Measurements from ENCODE around the gene ECSCR. TPM values are rescaled to one million over a fixed set of nuclear protein-coding genes. Genes with fewer than 3 reads are reported as not detected.
A peak's percentile ranks its signal among the peaks of the same experiment; 100 is the strongest.

ECSCR gene
- total and polyA plus RNA-seq, 5 donors from 2014 or later, result 0.23 to 1.6 (median 0.78) TPM; not detected in 1

GRCh38 chr5:139422307-139422893, 40.1 kb downstream of the ECSCR start:
- no peak overlapping the region for H3K27ac ChIP-seq (ENCODE audit: insufficient read depth, low read length, poor library complexity, severe bottlenecking)
- no peaks in the 10 kb centered on the region for H3K9me3 Mint-ChIP-seq
- no peaks in the 10 kb centered on the region for H3K27me3 ChIP-seq (ENCODE audit: control insufficient read depth, insufficient read depth, low read length)
- H3K36me3 Mint-ChIP-seq, result peaks cover 27% of the 10 kb centered on the region
- ATAC-seq (ENCODE audit: low read depth in 2 of 2) (peak; percentile 90 to 95), DNase-seq (peak; percentile 46 to 89 (median 83))
- H3K36me3 ChIP-seq (ENCODE audit: control insufficient read depth, insufficient read depth, low read length), result peaks cover 16% of the 10 kb centered on the region
- no peak overlapping the region for H3K4me3 ChIP-seq (ENCODE audit: low read depth, low read length)
- H3K9me3 ChIP-seq (ENCODE audit: control insufficient read depth in 2 of 2, low read length in 2 of 2), result no peaks in the 10 kb centered on the region
- H3K27me3 Mint-ChIP-seq, result no peaks in the 10 kb centered on the region
- H3K4me3 Mint-ChIP-seq, result no peak overlapping the region
- no peaks in the 10 kb centered on the region for H3K4me1 ChIP-seq (ENCODE audit: control insufficient read depth, insufficient read depth, low read length, poor library complexity, severe bottlenecking)
- peaks cover 6 to 14% (median 9%) of the 10 kb centered on the region in 4 donors for H3K4me1 Mint-ChIP-seq
- H3K27ac Mint-ChIP-seq, result peak overlapping the region; percentile 18 to 87 (median 63)

GRCh38 chr5:139419226-139420192, 43.0 kb downstream of the ECSCR start:
- Mint-ChIP-seq H3K27ac (peak overlapping the region in 1 of 3 donors; percentile 38), H3K4me3 (no peak overlapping the region), H3K4me1 (peaks cover 13 to 33% (median 28%) of the 10 kb centered on the region in 4 donors), H3K27me3 (no peaks in the 10 kb centered on the region), H3K9me3 (no peaks in the 10 kb centered on the region), H3K36me3 (peaks cover 27% of the 10 kb centered on the region)
- Histone ChIP-seq H3K36me3 (ENCODE audit: control insufficient read depth, insufficient read depth, low read length) (peaks cover 15% of the 10 kb centered on the region), H3K4me3 (ENCODE audit: low read depth, low read length) (no peak overlapping the region), H3K27ac (ENCODE audit: insufficient read depth, low read length, poor library complexity, severe bottlenecking) (no peak overlapping the region), H3K27me3 (ENCODE audit: control insufficient read depth, insufficient read depth, low read length) (no peaks in the 10 kb centered on the region), H3K4me1 (ENCODE audit: control insufficient read depth, insufficient read depth, low read length, poor library complexity, severe bottlenecking) (peaks cover 20% of the 10 kb centered on the region), H3K9me3 (ENCODE audit: control insufficient read depth in 2 of 2, low read length in 2 of 2) (no peaks in the 10 kb centered on the region)
- DNase-seq, result no peak
- no peak for ATAC-seq (ENCODE audit: low read depth in 2 of 2)

- Mint-ChIP-seq H3K9me3 (no peaks in the 10 kb centered on the region), H3K4me3 (no peak overlapping the region), H3K27ac (no peak overlapping the region), H3K36me3 (peaks cover 24% of the 10 kb centered on the region), H3K27me3 (no peaks in the 10 kb centered on the region), H3K4me1 (peaks cover 18 to 38% (median 33%) of the 10 kb centered on the region in 4 donors)
- Histone ChIP-seq H3K4me3 (ENCODE audit: low read depth, low read length) (no peak overlapping the region), H3K9me3 (ENCODE audit: control insufficient read depth in 2 of 2, low read length in 2 of 2) (no peaks in the 10 kb centered on the region), H3K36me3 (ENCODE audit: control insufficient read depth, insufficient read depth, low read length) (peaks cover 8% of the 10 kb centered on the region), H3K4me1 (ENCODE audit: control insufficient read depth, insufficient read depth, low read length, poor library complexity, severe bottlenecking) (peaks cover 27% of the 10 kb centered on the region), H3K27ac (ENCODE audit: insufficient read depth, low read length, poor library complexity, severe bottlenecking) (no peak overlapping the region), H3K27me3 (ENCODE audit: control insufficient read depth, insufficient read depth, low read length) (no peaks in the 10 kb centered on the region)
- ATAC-seq (ENCODE audit: low read depth in 2 of 2), result no peak
- no peak for DNase-seq
Measured at GRCh38 chr5:139418793-139419192, 43.8 kb downstream of the ECSCR start.

GRCh38 chr5:139417214-139417613, 45.3 kb downstream of the ECSCR start:
- H3K36me3 ChIP-seq (ENCODE audit: control insufficient read depth, insufficient read depth, low read length), result peaks cover 7% of the 10 kb centered on the region

GRCh38 chr5:139416651-139417050, 45.9 kb downstream of the ECSCR start:
- H3K27me3 ChIP-seq (ENCODE audit: control insufficient read depth, insufficient read depth, low read length), result no peaks in the 10 kb centered on the region
- Mint-ChIP-seq H3K4me3 (peak overlapping the region in 1 of 4 donors; percentile 11), H3K27me3 (no peaks in the 10 kb centered on the region), H3K4me1 (peaks cover 22 to 36% (median 32%) of the 10 kb centered on the region in 4 donors), H3K9me3 (no peaks in the 10 kb centered on the region), H3K36me3 (peaks cover 18% of the 10 kb centered on the region), H3K27ac (no peak overlapping the region)
- no peak overlapping the region for H3K27ac ChIP-seq (ENCODE audit: insufficient read depth, low read length, poor library complexity, severe bottlenecking)
- peaks cover 7% of the 10 kb centered on the region for H3K36me3 ChIP-seq (ENCODE audit: control insufficient read depth, insufficient read depth, low read length)
- H3K9me3 ChIP-seq (ENCODE audit: control insufficient read depth in 2 of 2, low read length in 2 of 2), result no peaks in the 10 kb centered on the region
- DNase-seq (no peak), ATAC-seq (ENCODE audit: low read depth in 2 of 2) (no peak)
- H3K4me1 ChIP-seq (ENCODE audit: control insufficient read depth, insufficient read depth, low read length, poor library complexity, severe bottlenecking), result peaks cover 30% of the 10 kb centered on the region
- H3K4me3 ChIP-seq (ENCODE audit: low read depth, low read length), result no peak overlapping the region

More at GRCh38 chr5:139417214-139417613, 45.3 kb downstream of the ECSCR start:
- H3K27me3 ChIP-seq (ENCODE audit: control insufficient read depth, insufficient read depth, low read length), result no peaks in the 10 kb centered on the region
- Mint-ChIP-seq H3K9me3 (no peaks in the 10 kb centered on the region), H3K4me1 (peaks cover 25 to 38% (median 33%) of the 10 kb centered on the region in 4 donors), H3K27me3 (no peaks in the 10 kb centered on the region), H3K36me3 (peaks cover 20% of the 10 kb centered on the region), H3K27ac (no peak overlapping the region), H3K4me3 (no peak overlapping the region)
- H3K27ac ChIP-seq (ENCODE audit: insufficient read depth, low read length, poor library complexity, severe bottlenecking), result no peak overlapping the region
- ATAC-seq (ENCODE audit: low read depth in 2 of 2) (no peak), DNase-seq (no peak)
- no peaks in the 10 kb centered on the region for H3K9me3 ChIP-seq (ENCODE audit: control insufficient read depth in 2 of 2, low read length in 2 of 2)
- peaks cover 30% of the 10 kb centered on the region for H3K4me1 ChIP-seq (ENCODE audit: control insufficient read depth, insufficient read depth, low read length, poor library complexity, severe bottlenecking)
- no peak overlapping the region for H3K4me3 ChIP-seq (ENCODE audit: low read depth, low read length)

- Mint-ChIP-seq H3K4me3 (peak overlapping the region in 2 of 4 donors; percentile 19 to 22), H3K9me3 (no peaks in the 10 kb centered on the region), H3K27me3 (no peaks in the 10 kb centered on the region), H3K27ac (peak overlapping the region in 1 of 3 donors; percentile 64), H3K4me1 (peaks cover 22 to 36% (median 32%) of the 10 kb centered on the region in 4 donors), H3K36me3 (peaks cover 18% of the 10 kb centered on the region)
- H3K36me3 ChIP-seq (ENCODE audit: control insufficient read depth, insufficient read depth, low read length), result peaks cover 7% of the 10 kb centered on the region
- H3K4me3 ChIP-seq (ENCODE audit: low read depth, low read length), result peak overlapping the region; percentile 46
- H3K27me3 ChIP-seq (ENCODE audit: control insufficient read depth, insufficient read depth, low read length), result no peaks in the 10 kb centered on the region
- H3K4me1 ChIP-seq (ENCODE audit: control insufficient read depth, insufficient read depth, low read length, poor library complexity, severe bottlenecking), result peaks cover 30% of the 10 kb centered on the region
- DNase-seq (no peak), ATAC-seq (ENCODE audit: low read depth in 2 of 2) (no peak)
- H3K27ac ChIP-seq (ENCODE audit: insufficient read depth, low read length, poor library complexity, severe bottlenecking), result no peak overlapping the region
- H3K9me3 ChIP-seq (ENCODE audit: control insufficient read depth in 2 of 2, low read length in 2 of 2), result no peaks in the 10 kb centered on the region
Measured at GRCh38 chr5:139415869-139416268, 46.7 kb downstream of the ECSCR start.

- no peaks in the 10 kb centered on the region for H3K9me3 ChIP-seq (ENCODE audit: control insufficient read depth in 2 of 2, low read length in 2 of 2)
- peaks cover 7% of the 10 kb centered on the region for H3K36me3 ChIP-seq (ENCODE audit: control insufficient read depth, insufficient read depth, low read length)
- Mint-ChIP-seq H3K36me3 (peaks cover 18% of the 10 kb centered on the region), H3K27ac (peak overlapping the region; percentile 64 to 88 (median 86)), H3K4me1 (peaks cover 22 to 36% (median 32%) of the 10 kb centered on the region in 4 donors), H3K9me3 (no peaks in the 10 kb centered on the region), H3K27me3 (no peaks in the 10 kb centered on the region), H3K4me3 (peak overlapping the region in 3 of 4 donors; percentile 36 to 49 (median 45))
- H3K27ac ChIP-seq (ENCODE audit: insufficient read depth, low read length, poor library complexity, severe bottlenecking), result peak overlapping the region; percentile 55
- peak overlapping the region; percentile 59 for H3K4me3 ChIP-seq (ENCODE audit: low read depth, low read length)
- peaks cover 30% of the 10 kb centered on the region for H3K4me1 ChIP-seq (ENCODE audit: control insufficient read depth, insufficient read depth, low read length, poor library complexity, severe bottlenecking)
- no peaks in the 10 kb centered on the region for H3K27me3 ChIP-seq (ENCODE audit: control insufficient read depth, insufficient read depth, low read length)
- peak in 1 of 2 donors; percentile 24 for ATAC-seq (ENCODE audit: low read depth in 2 of 2)
- DNase-seq, result peak in 1 of 3 donors; percentile 77
Measured at GRCh38 chr5:139415221-139415861, 47.2 kb downstream of the ECSCR start.

Measured in CD4-positive, CD25-positive, alpha-beta regulatory T cell (primary cell).